HG03378 (cell line): ENCODE results near the gene ACOT13.
"Not testable (repeated sequence)": the region's sequence is repeated elsewhere in the genome, so short reads cannot be mapped to it uniquely, and the experiment has no call there.

Source experiments
- ATAC-seq: cut with Tn5 transposase; IDR thresholded peaks from one replicate; pipeline ENCODE4 v1.9.1; 2021; ENCODE audit warnings: mild to moderate bottlenecking, moderate library complexity; ENCODE audit not compliant: unreplicated experiment

The ACOT13 gene

DNA sequence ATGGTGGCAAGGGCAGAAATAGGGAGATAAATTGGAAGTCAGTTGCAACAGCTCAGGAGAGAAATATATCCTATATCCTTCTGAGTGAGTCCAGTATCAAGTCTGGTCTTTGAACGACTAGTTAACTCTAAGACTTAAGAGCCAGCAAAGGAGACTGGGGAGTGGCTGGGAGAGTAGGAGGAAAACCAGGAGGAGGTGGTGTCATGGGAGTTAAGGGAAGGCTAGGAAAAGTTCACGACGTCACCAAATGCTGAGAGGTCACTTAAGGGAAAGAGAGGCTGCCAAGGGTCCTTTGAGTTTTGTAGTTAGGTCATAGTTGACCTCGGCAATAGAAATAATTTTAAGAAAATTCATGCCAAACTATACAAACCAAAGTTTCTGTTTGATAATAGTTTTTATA is 25.1 kb downstream of the ACOT13 start:
- no peak for ATAC-seq

DNA sequence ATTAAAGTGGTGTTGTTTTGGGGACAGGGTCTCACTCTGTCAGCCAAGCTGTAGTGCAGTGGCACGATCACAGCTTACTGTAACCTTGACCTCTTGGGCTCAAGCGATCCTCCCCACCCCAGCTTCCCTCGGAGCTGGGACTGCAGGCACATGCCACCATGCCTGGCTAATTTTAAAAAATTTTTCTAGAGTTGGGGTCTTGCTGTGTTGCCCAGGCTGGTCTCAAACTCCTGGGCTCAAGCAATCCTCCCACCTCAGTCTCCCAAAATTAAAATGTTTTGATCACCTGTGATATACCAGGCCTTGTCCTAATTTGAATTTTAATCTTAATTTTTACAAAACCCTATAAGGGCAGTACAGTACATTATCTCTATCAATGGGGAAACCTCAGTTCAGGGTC is 25.5 kb downstream of the ACOT13 start:
- ATAC-seq, result no peak

DNA sequence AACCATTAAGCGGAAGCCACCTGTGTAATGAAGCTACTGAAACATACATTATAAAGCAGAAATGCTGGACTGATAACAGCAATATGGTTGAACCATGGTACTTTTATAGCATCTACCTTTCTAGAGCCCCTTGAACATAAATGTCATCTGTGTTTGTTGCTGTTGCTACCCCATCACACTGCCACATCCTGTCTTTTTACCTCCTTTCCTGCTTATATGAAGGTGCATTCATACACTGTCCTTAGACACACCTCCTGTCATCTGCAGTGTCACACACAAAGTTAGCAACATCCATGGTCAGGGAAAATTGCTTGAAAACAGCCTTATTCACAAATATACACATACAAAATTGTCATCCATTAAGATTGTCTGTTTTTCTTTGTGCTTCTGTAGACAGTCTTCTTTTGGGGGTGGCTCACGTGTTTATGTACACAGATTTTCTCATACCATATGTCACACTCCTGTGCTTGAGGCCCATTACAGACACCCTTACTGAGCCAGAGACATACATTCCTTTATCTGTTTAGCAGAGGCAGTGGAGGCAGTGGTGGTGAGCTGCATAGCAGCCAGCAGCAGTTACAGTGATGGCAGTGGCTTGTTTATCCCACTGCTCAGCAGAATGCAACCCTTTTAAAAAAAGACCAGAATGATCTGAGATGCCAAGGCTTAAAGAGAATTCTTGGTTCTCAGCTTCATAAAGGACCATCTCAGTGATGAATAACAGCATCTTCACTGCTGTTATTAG is 26.1 kb downstream of the ACOT13 start:
- ATAC-seq, result no peak

DNA sequence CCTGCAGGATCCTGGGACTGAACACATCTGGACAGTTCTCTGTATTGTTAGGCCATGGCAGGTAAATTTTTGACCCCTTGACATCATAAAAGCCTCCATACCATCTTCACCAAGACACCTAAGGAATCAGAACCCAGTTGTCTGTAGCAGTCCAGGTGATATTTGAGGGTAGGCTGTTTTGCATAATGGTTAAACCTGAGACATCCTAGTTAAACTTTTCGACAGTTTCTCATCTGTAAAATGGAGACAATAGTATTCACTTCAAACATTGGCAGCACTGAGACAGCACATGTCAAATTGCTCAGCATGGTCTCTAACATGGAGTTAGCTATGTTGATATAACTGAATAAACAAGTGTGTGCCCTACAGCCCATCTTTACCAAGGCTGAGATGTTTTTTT is 27.3 kb downstream of the ACOT13 start:
- no peak for ATAC-seq

DNA sequence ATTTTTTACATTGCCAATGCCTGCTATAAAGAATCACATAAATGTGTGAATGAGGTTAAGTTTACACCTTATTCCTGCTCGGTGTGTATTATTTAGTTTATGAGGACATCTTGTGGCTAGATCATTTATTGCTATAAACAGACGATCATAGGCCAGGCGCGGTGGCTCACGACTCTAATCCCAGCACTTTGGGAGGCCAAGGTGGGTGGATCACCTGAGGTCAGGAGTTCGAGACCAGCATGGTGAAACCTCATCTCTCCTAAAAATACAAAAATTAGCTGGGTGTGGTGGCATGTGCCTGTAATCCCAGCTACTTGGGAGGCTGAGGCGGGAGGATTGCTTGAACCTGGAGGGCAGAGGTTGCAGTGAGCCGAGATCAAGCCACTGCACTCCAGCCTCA is 28.8 kb downstream of the ACOT13 start:
- ATAC-seq, result peak; percentile 66

DNA sequence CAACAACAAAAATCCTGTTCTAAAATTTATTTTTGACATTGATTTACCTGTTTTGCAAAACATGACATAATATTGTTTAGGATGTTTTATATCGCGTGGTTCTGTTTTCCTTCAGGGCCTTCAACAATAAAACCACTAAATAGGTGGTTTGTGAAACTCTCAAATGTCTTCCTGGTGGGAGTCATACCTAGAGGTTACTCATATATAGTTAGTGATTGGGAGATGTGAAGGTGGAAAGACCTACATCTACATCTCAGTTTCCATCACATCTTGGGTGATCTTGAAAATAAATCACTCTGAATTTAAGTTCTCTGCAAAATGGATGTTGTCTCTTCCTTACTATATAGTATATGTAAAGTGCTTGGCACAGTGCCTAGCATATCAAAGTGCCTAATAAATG is 29.2 kb downstream of the ACOT13 start:
- no peak for ATAC-seq

DNA sequence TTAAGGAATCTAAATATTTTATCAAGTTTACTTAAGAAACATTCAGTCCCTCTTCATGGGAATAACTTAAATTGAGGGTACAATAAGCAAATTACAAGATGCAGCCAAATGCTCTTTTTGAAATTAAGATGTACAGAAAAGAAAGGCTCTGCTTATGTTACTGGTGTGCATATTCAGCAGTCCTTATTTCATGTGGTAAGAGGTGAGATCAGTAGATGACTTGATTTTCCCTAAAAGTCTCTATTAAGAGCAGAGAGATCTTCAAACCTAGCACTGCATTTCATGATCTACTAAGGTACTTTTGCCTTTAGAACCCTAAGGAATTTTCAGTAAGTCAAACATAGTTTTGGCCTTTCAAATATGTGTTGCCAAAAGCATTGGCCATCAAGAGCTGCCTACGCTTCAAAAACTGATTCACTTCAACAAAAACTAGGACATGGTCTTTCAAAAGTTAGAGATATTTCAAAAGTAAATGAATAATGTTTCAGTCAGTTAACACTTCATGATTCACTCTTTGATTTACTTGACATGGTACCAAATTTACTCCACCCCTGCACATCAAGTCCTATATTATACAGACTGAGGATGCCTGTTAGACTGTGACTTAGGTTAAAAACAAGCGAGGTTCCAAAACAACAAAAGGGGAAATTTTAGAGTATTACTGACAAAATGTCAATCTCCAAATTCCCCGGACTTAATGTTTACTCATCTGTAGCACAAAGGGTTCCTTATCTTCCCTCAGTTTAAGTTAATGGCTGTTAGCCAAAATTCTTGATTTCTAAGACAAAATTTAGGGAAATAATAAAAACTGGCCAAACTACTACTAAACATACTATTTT is 32.9 kb downstream of the ACOT13 start:
- ATAC-seq, result no peak

DNA sequence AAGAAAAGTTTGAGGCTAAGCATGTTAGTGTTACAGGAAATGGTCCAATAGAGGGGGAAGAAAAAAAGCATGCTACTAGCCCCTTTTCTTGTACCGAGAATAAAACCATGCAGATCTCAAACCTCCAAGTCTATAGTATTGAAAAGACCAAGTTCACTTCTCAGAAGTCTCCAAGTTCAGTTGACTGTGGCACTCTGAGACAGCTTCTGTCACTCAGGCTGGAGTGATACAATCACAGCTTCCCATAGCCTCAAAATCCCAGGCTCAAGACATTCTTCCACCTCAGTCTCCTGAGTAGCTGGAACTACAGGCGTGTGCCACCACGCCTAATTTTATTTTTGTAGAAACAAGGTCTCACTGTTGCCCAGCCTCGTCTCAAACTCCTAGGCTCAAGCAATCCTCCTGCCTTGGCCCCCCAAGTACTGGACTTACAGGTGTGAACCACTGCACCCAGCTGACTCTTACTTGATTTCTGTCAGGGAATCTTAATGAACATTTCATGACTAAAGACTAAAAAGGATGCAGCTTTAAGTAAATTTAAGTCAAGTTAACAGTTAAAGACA is 35.9 kb downstream of the ACOT13 start:
- no peak for ATAC-seq

DNA sequence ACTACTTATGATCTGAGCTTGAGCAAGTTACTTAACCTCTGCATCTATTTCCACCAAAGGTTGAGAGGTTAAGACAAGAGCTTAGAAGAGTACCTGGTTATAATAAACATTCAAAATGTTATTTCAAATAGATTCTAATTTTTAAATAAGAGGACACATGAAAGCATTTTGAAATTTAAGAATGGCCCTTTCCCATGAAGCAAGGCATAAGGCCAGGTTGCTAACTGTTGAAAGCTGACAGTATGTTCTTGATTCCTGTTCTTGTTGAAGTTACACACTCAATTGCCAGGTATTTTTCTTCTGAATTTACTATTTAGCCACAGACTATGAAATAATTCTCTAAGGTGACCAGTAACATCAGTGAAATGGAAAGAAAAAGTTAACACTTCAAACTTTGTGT is 37.6 kb downstream of the ACOT13 start:
- ATAC-seq, result no peak

DNA sequence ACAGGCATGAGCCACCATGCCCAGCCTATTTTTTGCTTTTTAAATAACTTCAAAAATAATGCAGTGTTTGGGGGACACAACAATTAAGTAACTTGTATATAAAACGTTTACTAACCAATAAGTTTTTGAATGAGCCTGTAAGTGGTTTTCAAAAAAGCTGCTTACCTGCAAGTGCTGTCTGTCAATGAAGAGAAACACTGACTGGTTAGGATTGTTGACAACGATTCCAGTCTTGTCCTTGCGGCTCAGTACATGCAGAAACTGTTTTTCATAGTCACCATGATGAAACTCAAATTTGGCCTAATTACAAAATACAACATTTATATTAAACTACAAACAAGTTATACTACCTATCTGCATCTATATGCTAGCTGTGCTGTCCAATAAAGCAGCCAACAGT is 41.7 kb downstream of the ACOT13 start:
- ATAC-seq, result no peak

DNA sequence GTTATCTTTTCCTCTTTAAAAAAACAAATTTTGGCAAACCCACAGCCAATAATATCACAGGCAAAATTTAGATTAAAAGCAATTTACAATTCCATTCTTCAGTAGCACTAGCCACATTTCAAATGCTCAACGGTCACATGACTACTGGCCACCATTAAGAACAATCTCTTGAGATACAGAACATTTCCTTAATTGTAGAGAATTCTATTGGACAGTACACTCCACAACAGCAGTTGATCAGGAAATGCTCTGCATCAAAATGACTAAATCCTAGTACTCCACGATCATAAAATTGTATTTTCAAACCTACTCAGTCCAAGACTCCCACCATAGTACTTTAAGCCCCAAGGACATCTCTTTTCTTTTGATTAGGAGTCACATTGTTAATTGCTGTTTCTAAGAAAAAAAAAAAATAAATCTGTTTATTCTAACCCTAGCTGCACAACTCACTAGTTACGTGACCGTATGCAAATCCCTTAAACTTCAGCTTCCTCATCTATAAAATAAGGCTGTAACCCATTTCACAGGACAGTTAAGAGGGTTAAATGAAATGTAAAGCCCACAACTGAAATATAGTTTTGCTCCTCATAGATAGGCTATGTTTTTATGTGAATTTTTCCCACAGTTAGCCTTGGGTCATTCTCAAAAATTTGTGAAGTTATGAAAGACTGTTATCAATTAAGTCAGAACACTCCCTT is 42.3 kb downstream of the ACOT13 start:
- ATAC-seq, result no peak

DNA sequence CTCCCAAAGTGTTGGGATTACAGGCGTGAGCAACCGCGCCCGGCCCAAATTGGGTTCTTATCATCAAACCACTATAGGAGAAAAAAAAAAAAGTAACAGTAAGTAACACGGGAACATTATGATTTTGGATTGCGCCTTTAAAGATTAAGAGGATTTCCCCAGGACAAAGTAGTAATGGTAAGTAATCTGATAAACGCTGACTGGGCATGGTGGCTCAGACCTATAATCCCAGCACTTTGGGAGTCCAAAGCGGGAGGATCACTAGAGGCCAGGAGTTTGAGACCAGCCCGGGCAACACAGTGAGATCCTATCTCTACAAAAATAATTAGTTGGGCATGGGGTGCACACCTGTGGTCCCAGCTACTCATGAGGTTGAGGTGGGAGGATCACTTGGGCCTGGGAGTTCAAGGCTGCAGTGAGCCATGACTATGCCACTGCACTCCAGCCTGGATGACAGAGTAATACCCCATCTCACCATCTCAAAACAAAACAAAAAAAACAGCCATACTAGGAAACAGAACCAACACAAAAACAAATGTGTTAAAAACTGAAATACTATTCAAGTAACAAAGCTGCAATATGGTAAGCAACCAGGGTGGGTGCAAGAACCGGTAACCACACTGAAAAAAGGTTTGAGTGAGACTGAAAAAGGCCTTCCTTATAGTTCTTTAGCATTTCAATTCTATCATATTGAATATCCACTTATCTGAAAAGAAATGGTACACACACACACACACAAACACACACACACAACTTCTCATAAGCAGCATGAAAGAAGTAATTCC is 43.8 kb downstream of the ACOT13 start:
- ATAC-seq, result no peak

DNA sequence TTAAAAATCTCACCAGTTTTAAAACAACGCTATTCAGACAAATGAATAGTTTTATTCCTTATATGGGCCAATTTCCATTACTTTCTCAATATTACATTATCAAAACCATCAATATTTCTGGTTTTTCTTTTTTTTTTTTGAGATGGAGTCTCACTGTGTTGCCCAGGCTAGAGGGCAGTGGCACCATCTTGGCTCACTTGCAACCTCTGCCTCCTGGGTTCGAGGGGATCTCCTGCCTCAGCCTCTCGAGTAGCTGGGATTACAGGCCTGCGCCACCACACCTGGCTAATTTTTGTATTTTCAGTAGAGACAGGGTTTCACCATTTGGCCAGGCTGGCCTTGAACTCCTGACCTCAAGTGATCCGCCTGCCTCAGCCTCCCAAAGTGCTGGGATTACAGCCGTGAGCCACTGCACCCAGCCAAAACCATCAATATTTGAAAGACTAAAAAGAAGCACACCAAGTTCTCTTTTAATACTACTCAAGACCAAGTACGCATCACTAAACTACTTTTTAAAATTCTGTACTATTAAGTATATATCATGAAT is 49.8 kb downstream of the ACOT13 start:
- not testable (repeated sequence) for ATAC-seq

DNA sequence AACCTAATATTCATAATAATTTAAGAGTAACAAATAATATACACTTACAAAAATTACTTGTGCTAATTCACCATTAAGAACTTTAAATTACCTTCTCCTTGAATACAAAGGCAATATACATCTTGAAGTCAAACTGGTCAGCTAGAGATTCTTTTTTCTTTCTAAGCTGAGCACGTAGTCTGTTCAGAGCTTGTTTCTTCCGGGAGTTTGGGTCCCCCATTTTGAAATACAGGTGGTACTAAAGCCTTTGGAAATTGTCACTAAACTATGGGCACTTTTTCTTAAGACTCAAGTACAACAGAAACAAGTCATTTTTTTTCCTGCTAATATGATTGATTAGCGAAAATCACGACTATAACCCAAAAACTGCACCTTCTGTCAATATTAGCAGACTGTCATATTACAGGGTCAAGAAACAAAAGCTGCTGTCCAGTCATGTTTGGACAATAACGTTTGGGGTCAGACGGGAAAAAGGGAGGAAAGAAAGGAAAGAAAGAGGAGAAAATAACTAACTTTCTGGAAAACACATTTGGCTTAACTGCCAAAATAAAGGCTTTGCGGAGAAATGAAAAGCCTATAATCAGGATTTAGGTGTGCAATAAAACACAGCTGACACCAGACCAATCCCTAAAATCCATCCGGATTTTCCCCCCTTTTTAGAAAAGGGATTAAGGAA is 51.7 kb downstream of the ACOT13 start:
- ATAC-seq, result no peak

DNA sequence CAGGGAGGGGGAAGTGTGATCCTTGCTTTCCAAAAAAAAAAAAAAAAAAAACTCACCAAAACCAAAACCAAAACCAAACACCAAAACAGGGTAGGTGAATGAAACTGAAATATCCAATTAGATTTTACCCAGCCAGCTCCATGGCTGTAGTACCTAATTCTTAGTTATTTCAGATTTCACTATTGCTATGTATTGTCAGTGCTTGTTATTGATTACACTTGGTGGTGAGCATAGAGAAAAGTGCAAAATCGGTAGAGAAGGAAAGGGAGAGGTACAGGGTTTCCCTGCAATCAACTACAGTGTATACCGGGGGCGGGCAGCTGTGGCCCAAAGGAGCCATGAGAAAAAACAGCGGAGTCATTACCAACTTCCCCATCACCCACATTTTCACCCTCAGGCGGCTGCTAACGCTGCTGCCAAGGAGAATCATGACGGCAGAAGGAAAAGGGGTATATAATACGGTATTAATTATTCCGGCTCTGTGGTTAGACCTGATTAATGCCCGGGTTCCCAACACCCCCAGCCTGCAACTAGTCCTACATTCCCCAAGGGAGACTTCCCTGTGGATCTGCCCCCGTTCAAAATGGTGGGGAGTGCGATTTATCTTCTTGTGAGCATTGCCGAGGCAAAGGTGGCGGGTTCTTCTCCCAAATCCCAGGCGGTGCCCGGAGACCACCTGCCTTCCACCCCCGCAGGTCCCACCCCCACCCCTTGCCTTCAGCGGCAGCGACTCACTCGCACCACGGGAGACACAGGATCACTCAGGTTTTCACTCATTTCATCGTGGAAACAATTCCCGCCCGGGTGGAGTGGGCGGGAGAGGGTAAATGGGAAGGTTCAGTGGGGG is 52.5 kb downstream of the ACOT13 start, which contains the start of gene C6orf62:
C6orf62 (minus strand) TSS at position 30 of the 847 bp plus-strand sequence. CDS start 486 bp downstream, outside the sequence.
- peak; percentile 30 for ATAC-seq

DNA sequence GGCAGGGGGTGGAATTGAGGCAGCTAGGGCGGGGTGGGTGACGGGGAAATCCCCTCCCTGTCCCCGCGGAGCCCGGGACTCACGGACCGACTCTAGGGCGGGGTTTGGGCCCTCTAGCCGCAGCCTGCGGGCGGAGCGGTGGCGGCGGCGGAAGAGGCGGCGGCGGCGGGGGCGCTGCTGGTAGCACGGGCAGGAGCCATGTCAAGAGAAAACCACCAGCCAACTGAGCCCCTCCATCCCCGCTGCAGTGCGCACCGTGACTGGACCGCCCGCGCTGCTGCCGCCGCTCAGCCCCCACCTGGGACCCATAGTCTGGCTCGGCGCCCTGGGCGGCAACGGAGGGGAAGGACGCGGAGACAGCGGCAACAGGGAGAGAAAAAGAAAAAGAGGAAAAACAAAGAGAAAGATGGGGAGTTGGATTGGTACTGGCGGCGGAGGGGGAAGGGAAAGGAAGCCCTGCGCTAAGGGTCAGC is 53.3 kb downstream of the ACOT13 start:
- ATAC-seq, result no peak

DNA sequence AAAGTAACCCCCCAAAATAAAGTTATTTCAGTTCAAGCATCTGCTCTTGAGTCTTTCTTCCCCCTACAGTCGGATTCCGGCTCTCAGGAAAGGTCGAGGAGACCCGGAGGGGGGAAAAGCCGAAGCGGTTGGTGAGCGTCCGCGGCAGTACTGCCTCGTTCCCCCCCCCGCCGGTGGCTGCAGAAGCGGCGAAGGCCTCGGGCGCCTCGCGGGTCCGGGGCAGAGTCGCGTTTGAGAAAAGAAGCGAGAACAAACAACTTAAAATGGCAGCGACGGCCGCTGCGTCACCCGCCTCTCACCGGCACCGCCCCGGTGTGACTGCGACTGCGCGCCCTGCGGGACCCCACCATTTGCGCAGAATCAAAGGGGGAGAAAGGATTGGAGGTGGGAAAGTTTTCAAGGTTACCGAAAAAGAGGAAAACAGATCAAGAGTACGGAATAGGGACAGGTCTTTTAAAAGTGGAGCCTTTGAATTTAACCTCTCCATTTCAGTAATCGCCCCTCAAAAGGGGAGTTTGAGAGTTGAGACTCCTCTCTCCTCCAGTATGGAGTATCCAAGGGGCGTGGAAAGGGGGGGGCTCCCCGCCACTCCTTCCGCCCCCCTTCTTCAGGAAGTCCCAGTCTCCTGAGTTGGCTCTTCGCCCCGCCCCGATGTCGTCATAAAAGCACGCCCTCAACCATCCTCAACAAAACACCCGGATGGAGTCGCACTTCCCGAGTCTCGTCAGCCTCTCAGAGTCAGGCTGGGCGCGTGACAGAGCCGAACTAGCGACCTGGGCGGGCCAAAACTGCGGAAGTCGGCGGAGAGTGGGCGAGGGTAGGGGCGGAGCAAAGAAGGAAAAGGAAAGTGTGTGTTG is 54.0 kb downstream of the ACOT13 start:
- peak; percentile 82 for ATAC-seq
